NCI-H1417 treated with DMSO at 0.1 percent for 48 hours (cell line): ENCODE results near the gene SUSD3.

Source experiments
- DNase-seq: peaks from one replicate; lab custom pipeline; 2025; lab: John Stamatoyannopoulos, UW

SUSD3 gene

DNA sequence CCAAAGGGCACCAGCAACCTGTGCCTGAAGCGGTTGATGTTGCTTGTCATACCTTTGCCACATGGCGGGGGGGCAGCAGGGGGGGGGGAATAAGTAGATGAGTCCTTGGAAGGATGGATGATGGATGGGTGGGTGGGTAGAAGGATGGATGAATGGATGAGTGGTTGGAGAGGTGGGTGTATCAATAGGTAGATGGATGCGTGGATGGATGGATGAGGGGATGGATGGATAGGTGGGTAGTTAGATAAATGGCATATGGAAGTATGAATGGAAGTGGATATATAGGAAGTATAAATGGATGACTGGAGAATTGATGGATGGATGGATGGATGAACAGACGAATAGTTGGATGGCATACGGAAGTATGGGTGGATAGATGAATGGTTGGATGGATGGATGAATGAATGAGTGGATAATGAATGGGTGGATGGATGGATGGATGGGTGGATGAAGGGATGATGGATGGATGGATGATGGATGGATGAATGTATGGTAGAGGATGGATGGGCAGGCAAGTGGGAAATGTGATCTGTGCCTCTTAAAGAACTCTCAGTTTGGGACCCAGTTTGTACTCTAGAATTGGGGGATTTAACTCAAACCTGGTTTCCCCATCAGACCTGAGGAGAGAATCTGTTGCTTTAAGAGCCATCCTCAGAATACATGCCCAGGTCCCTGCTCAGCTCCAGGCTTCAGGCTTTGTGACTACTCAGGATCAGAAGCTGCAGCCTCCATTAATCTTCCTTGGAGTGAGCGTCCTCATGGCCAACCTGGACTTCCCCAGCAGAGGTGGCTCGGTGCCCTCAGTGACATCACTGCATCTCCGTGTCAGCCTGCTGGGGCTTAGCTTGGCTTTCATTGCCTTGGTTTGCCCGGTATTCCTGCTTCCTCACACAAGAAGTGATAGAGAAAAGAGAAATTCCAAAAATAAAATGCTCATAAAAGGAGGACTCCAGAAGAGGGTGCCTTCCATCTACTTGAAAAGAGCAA, 27.6 kb upstream of the SUSD3 start:
- DNase-seq, result no peak

- DNase-seq, result no peak
Measured at GRCh38 chr9:93031629-93032430, 26.7 kb upstream of the SUSD3 start.

GRCh38 chr9:93032545-93032944, 26.0 kb upstream of the SUSD3 start:
- no peak for DNase-seq

DNA sequence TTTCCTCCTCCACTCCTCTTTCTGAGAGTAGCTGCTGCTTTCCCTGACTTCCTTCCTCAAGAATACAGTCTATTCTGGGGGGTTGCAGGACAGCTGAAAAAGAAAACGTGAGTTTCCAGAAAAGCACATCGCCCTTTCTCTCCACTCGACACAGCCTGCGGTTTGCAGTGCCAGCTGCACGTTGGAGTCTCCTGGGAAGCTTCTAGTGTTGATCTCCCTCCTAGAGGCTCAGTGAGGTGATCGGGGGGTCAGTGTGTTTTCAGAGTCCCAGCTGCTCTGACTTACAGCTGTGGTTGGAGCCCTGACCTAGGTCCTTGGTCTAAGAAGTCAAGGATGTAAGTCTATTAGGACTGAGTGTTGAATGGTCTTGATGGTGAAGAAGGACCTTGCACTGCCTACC, 25.0 kb upstream of the SUSD3 start:
- no peak for DNase-seq

GRCh38 chr9:93035106-93035660, 23.3 kb upstream of the SUSD3 start:
- DNase-seq, result no peak

GRCh38 chr9:93035821-93036351, 22.6 kb upstream of the SUSD3 start:
- DNase-seq, result no peak

DNA sequence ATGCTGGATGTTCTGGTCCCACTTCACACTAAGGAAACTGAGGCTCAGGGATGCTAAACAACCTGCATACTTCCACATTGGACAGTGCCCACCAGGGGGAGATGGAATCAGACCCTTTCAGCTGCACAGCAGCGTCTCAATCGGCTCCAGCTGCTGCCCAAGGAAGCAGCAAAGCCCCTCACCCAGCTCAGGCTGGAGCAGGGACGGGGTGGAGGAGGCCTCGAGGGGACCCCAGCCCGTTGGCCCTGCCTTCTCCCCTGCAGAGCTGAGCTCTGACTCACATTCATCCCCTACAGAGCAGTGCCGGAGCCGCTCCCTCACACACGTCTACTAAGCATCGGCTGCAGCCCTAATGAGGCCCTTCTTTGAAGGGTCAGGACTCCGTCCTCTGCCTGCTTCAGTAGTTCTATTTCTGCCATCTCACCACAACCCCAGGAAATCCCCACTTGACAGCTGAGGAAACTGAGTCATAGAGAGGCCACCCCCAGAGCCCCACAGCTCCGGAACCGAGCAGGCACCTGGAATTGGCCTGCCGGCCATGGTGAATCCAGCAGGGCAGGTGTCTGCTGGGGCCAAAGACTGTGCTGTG, 21.5 kb upstream of the SUSD3 start:
- DNase-seq, result no peak

DNA sequence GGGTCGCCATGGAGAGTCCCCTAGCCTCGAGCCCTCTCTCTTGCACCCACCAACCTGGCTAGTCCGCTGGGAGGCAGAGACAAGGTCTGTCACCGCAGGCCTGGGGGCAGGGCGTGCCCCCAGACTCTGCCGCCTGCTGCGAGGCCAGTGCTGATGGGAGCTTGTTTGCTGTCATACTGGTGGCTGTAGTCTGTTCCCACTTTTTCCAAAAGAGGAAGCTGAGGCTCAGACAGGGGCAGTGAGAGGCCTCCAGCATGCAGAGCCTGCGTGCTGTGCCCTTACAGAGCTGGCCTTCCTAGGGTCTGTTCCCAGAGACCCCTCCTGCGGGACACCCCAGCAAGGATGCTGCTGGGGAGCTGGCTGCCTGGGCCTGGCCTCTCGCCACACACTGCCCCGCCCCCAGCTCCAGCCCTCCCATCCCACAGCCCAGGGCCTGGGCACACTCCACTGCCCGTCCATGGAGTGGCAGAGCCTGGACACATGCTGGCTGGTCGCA, 21.0 kb upstream of the SUSD3 start:
- DNase-seq, result no peak

GRCh38 chr9:93038918-93039317, 19.6 kb upstream of the SUSD3 start:
- DNase-seq, result no peak

- DNase-seq, result no peak
Measured at GRCh38 chr9:93039456-93039855, 19.0 kb upstream of the SUSD3 start.

GRCh38 chr9:93039976-93040375, 18.5 kb upstream of the SUSD3 start:
- DNase-seq, result no peak

DNA sequence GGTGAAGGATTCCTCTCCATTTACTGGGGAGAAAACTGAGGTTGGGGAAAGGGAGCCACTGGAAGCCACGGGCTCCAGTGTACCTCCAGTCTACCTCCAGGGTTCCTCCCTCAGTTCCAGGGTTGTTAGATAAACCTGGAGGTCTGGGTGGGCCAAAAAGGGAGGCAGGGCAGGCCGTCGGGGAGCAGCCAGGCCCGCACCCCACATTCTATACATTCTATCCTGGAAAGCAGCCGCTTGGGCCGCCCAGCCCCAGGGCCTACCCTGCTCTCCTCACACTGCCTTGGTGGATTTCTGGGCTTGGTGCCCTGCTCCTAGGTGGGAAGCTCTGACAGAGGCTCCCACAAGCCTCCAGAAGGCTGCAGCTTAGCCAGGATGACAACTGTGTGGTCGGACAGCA, 18.1 kb upstream of the SUSD3 start:
- no peak for DNase-seq

DNA sequence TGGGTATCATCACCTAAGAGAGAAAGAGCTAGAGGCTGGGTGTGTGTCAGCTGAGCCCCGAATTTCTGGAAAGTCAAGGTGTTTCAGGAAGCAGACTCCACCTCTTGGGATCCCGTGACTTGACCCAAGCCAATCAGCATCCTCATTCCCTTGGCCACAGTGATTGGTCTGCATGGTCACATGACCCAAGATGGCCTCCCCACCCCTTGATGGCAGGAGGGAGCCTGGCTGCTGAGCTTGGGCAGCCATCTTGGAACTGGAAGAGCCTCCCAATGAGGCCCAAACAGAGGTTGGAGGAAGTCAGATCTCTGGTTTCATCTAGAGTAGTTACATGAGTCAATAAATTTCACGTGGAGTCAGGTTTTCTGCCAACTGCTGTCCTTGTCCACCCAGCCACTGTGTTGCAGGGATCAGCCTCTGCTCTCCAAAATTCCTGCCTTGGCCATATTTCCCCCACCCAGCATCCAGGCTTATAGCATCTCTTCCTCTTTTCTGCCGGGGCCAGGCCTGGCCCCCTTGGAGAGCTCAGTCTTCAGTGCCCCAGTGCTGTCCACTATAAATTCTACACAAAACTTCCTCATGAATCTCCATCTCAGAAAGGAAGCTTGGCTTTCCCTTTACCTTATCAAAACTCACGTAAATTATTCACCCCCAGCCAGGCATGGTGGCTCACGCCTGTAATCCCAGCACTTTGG, 17.2 kb upstream of the SUSD3 start:
- DNase-seq, result no peak

GRCh38 chr9:93043122-93043521, 15.4 kb upstream of the SUSD3 start:
- DNase-seq, result no peak

DNA sequence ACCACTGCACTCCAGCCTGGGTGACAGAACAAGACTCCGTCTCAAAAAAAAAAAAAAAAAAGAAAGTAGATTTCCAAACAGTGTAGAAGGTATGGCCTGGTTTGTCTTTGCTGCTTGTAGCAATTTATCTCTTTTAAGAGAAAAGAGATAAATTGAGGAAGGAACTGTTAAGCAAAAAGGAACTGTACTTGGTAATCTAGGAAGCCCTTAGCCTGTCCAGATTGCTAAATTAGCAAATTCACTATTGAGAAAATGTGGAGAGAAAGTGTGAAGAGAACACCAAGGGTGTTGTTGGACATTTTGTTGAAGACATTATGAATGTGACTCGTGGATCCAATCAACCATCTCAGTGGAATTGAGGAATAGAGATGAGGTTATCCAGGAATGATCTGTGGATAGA, 13.0 kb upstream of the SUSD3 start:
- no peak for DNase-seq

GRCh38 chr9:93048566-93049448, 9.7 kb upstream of the SUSD3 start:
- DNase-seq, result no peak

DNA sequence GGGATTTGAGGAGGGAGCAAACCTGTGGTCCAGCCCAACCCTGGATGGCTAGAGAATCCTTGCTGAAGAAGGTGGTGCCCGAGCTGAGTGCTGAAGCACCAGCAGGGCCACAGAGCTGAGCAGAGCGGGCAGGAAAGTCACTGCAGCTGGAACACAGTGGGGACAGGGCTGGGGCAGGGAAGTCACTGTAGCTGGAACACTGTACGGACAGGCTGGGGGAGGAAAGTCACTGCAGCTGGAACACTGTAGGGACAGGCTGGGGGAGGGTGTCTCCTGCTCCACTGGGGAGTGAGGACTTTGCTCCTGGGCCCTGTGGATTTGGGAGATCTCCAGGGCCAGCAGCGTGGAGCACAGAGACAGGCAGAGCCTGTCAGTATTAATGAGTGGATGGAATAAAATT, 9.0 kb upstream of the SUSD3 start:
- no peak for DNase-seq

DNA sequence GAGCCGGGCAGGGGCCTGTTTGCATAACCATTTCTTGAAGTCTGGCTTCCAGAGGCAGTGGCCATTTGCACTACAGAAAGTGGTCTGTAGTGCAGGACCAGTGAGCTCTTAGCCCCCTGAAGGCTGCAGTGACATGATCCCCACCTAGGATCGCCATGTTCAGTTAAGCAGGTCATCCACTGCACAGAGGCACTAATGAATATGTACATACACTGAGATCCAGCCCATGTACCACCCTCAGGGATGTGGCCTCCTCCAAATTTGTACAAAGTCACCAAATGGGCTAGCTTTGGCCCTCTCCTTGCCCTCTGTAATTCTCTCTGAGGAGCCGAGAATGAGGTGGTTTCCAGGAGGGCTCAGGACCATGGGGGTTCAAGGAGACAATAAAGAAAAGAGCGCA, 8.3 kb upstream of the SUSD3 start:
- no peak for DNase-seq

DNA sequence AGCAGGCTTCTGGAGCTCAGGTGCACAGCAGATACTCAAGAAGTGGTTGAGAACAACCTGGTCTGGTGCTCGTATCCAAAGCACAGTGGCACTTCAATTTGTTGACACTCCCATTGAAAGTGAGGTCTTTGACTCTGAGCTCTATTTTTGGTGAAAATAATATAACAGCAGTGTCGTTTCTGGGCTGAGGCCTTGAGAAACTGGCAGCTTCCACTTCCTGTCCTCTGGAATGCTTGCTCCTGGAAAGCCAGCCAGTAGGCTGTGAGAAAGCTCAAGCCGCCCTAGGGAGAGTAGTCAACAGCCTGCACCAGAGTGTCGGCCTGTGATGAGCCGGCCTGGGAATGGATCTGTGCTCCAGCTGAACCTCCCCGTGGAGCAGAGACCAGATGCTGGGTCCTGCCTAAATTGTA, 6.8 kb upstream of the SUSD3 start:
- DNase-seq, result no peak

GRCh38 chr9:93052791-93053540, 5.5 kb upstream of the SUSD3 start:
- no peak for DNase-seq
